ENCODE measurements around the gene PCF11.
"Not testable (repeated sequence)": the region's sequence is repeated elsewhere in the genome, so short reads cannot be mapped to it uniquely, and the experiment has no call there.

PCF11 gene

GRCh38 chr11:83156996-83157593 lies at the start of gene PCF11:
Gene PCF11 (plus strand): TSS chr11:83157131. CDS start chr11:83157440, 309 bp downstream.
- DNase-seq (ENCODE audit: low read depth in 2 of 2) = no peak

- no peak for DNase-seq (ENCODE audit: low read depth in 2 of 2)
These were observed 44.0 kb upstream of the PCF11 start for GRCh38 chr11:83112886-83113285.

- no peak for DNase-seq (ENCODE audit: low read depth in 2 of 2)
These were observed 41.9 kb upstream of the PCF11 start for GRCh38 chr11:83115026-83115425.

- DNase-seq (ENCODE audit: low read depth in 2 of 2) = no peak
These were observed 41.4 kb upstream of the PCF11 start for GRCh38 chr11:83115551-83115950.

- DNase-seq (ENCODE audit: low read depth in 2 of 2) = no peak
These were observed 40.8 kb upstream of the PCF11 start for GRCh38 chr11:83116015-83116641.

GRCh38 chr11:83118814-83119213 lies 38.1 kb upstream of the PCF11 start:
- DNase-seq (ENCODE audit: low read depth in 2 of 2) = no peak

GRCh38 chr11:83119216-83119615 lies 37.7 kb upstream of the PCF11 start:
- DNase-seq (ENCODE audit: low read depth in 2 of 2) = no peak

GRCh38 chr11:83120327-83120726 lies 36.6 kb upstream of the PCF11 start:
- DNase-seq (ENCODE audit: low read depth in 2 of 2) = no peak

GRCh38 chr11:83122050-83122449 lies 34.9 kb upstream of the PCF11 start:
- no peak for DNase-seq (ENCODE audit: low read depth in 2 of 2)

GRCh38 chr11:83122766-83123165 lies 34.2 kb upstream of the PCF11 start:
- DNase-seq (ENCODE audit: low read depth in 2 of 2) = no peak

GRCh38 chr11:83124636-83125424 lies 32.1 kb upstream of the PCF11 start:
- DNase-seq (ENCODE audit: low read depth in 2 of 2) = no peak

- no peak for DNase-seq (ENCODE audit: low read depth in 2 of 2)
These were observed 31.4 kb upstream of the PCF11 start for GRCh38 chr11:83125577-83125976.

- no peak for DNase-seq (ENCODE audit: low read depth in 2 of 2)
These were observed 29.7 kb upstream of the PCF11 start for GRCh38 chr11:83127310-83127637.

- no peak for DNase-seq (ENCODE audit: low read depth in 2 of 2)
These were observed 24.7 kb upstream of the PCF11 start for GRCh38 chr11:83132191-83132590.

GRCh38 chr11:83133266-83133665 lies 23.7 kb upstream of the PCF11 start:
- not testable (repeated sequence) for DNase-seq (ENCODE audit: low read depth in 2 of 2)

- DNase-seq (ENCODE audit: low read depth in 2 of 2) = no peak
These were observed 17.6 kb upstream of the PCF11 start for GRCh38 chr11:83139310-83139709.

GRCh38 chr11:83140691-83141455 lies 16.1 kb upstream of the PCF11 start:
- DNase-seq (ENCODE audit: low read depth in 2 of 2) = no peak

- no peak for DNase-seq (ENCODE audit: low read depth in 2 of 2)
These were observed 9.0 kb upstream of the PCF11 start for GRCh38 chr11:83147895-83148294.

- DNase-seq (ENCODE audit: low read depth in 2 of 2) = no peak
These were observed 6.5 kb upstream of the PCF11 start for GRCh38 chr11:83150450-83150849.

GRCh38 chr11:83151274-83151977 lies 5.5 kb upstream of the PCF11 start:
- DNase-seq (ENCODE audit: low read depth in 2 of 2) = no peak

GRCh38 chr11:83152264-83152663 lies 4.7 kb upstream of the PCF11 start:
- no peak for DNase-seq (ENCODE audit: low read depth in 2 of 2)

GRCh38 chr11:83153764-83154163 lies 3.2 kb upstream of the PCF11 start:
- DNase-seq (ENCODE audit: low read depth in 2 of 2) = no peak
